ENCODE measurements around the gene POLDIP3. TPM values are rescaled to one million over a fixed set of nuclear protein-coding genes. Genes with fewer than 3 reads are reported as not detected.
A peak's percentile ranks its signal among the peaks of the same experiment; 100 is the strongest.

Gene POLDIP3
- total RNA-seq, 4 donors from 2014 or later, result 25.9 to 73.3 (median 39.2) TPM

- Histone ChIP-seq H3K4me1 (no peaks in the 10 kb centered on the region), H3K36me3 (no peaks in the 10 kb centered on the region), H3K27me3 (no peaks in the 10 kb centered on the region), H3K27ac (no peak overlapping the region), H3K4me3 (no peak overlapping the region), H3K9me3 (no peaks in the 10 kb centered on the region)
- TF ChIP-seq CTCF (IDR thresholded peaks at IDR 0.05), result no peak
- TF ChIP-seq POLR2A (IDR thresholded peaks at IDR 0.05), result no peak
- no peak for DNase-seq
- intact Hi-C loops (cut with DNase I; ENCODE audit: low total_unique reads), result no loop called here
These were observed 12.4 kb upstream of the POLDIP3 start for GRCh38 chr22:42626951-42627625.

GRCh38 chr22:42626431-42626830 is 11.7 kb upstream of the POLDIP3 start:
- H3K4me1 ChIP-seq, result peaks cover 0 to 2% of the 10 kb centered on the region in 2 donors
- no peak for DNase-seq
- H3K4me3 ChIP-seq, result no peak overlapping the region
- H3K27me3 ChIP-seq, result no peaks in the 10 kb centered on the region
- H3K36me3 ChIP-seq, result no peaks in the 10 kb centered on the region
- intact Hi-C loops (cut with DNase I; ENCODE audit: low total_unique reads), result no loop called here
- TF ChIP-seq POLR2A (IDR thresholded peaks at IDR 0.05) (no peak), CTCF (IDR thresholded peaks at IDR 0.05) (no peak)
- H3K9me3 ChIP-seq, result no peaks in the 10 kb centered on the region
- H3K27ac ChIP-seq, result no peak overlapping the region

GRCh38 chr22:42625416-42625815 is 10.7 kb upstream of the POLDIP3 start:
- Histone ChIP-seq H3K9me3 (no peaks in the 10 kb centered on the region), H3K27me3 (no peaks in the 10 kb centered on the region), H3K4me3 (no peak overlapping the region), H3K36me3 (no peaks in the 10 kb centered on the region), H3K27ac (no peak overlapping the region), H3K4me1 (peaks cover 0 to 6% of the 10 kb centered on the region in 2 donors)
- DNase-seq, result no peak
- intact Hi-C loops (cut with DNase I; ENCODE audit: low total_unique reads), result no loop called here
- no peak for TF ChIP-seq POLR2A (IDR thresholded peaks at IDR 0.05)
- TF ChIP-seq CTCF (IDR thresholded peaks at IDR 0.05), result no peak

- H3K4me3 ChIP-seq, result no peak overlapping the region
- peak overlapping the region; percentile 8 to 46 for H3K27ac ChIP-seq
- intact Hi-C loops (cut with DNase I; ENCODE audit: low total_unique reads), result no loop called here
- H3K36me3 ChIP-seq, result no peaks in the 10 kb centered on the region
- DNase-seq, result no peak
- peaks cover 0 to 6% of the 10 kb centered on the region in 2 donors for H3K4me1 ChIP-seq
- TF ChIP-seq CTCF (IDR thresholded peaks at IDR 0.05) (no peak), POLR2A (IDR thresholded peaks at IDR 0.05) (no peak)
- no peaks in the 10 kb centered on the region for H3K9me3 ChIP-seq
- H3K27me3 ChIP-seq, result no peaks in the 10 kb centered on the region
These were observed 9.9 kb upstream of the POLDIP3 start for GRCh38 chr22:42624551-42625106.

GRCh38 chr22:42623756-42624441 is 9.2 kb upstream of the POLDIP3 start:
- H3K27me3 ChIP-seq, result no peaks in the 10 kb centered on the region
- DNase-seq, result no peak
- peaks cover 0 to 6% of the 10 kb centered on the region in 2 donors for H3K4me1 ChIP-seq
- no peak for TF ChIP-seq POLR2A (IDR thresholded peaks at IDR 0.05)
- TF ChIP-seq CTCF (IDR thresholded peaks at IDR 0.05), result no peak
- peak overlapping the region; percentile 8 to 46 for H3K27ac ChIP-seq
- no peaks in the 10 kb centered on the region for H3K36me3 ChIP-seq
- H3K4me3 ChIP-seq, result no peak overlapping the region
- no peaks in the 10 kb centered on the region for H3K9me3 ChIP-seq
- intact Hi-C loops (cut with DNase I; ENCODE audit: low total_unique reads), result no loop called here
